ENCODE data around the gene SOD2. TPM values are rescaled to one million over a fixed set of nuclear protein-coding genes. Genes with fewer than 3 reads are reported as not detected.
A peak's percentile ranks its signal among the peaks of the same experiment; 100 is the strongest.

The SOD2 gene
- polyA plus RNA-seq, 1 donor from 2014 or later = 137 TPM

DNA sequence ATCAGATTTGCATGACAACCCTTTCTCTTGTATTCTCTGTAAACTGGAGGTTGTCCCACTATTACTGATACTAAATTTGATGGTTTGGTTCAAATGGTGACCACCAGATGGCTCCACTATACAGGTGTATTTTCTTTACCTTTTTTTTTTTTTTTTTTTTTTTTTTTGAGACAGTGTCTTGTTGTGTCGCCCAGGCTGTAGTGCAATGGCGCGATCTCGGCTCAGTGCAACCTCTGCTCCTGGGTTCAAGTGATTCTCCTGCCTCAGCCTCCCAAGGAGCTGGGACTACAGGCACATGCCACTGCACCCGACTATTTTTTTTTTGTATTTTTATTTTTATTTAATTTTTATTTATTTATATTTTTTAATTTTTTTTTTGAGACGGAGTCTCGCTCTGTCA is 27.7 kb upstream of the SOD2 start:
- Histone ChIP-seq H3K36me3 (ENCODE audit: insufficient read depth, low read length) (no peaks in the 10 kb centered on the region), H3K9ac (ENCODE audit: low read length) (no peak overlapping the region), H3K9me2 (ENCODE audit: insufficient read depth, low read length) (no peaks in the 10 kb centered on the region), H3K27me3 (ENCODE audit: insufficient read depth, low read depth, low read length) (no peaks in the 10 kb centered on the region), H3F3A (ENCODE audit: insufficient read depth, low read length, poor library complexity, severe bottlenecking) (peaks cover under 1% of the 10 kb centered on the region), H2AFZ (ENCODE audit: low read depth, low read length) (no peak overlapping the region), H4K20me1 (ENCODE audit: insufficient read depth) (no peaks in the 10 kb centered on the region), H3K4me2 (ENCODE audit: low read length) (no peak overlapping the region), H3K4me3 (ENCODE audit: low read length) (no peak overlapping the region), H3K27ac (ENCODE audit: low read length) (no peak overlapping the region), H3K79me2 (replicated peaks; ENCODE audit: insufficient read depth, low read length) (peaks cover 30% of the 10 kb centered on the region), H3K9me3 (ENCODE audit: low read length) (no peaks in the 10 kb centered on the region)
- TF ChIP-seq SMC3 (conservative IDR thresholded peaks at IDR 0.05; ENCODE audit: poor library complexity) = no peak
- no peak for TF ChIP-seq TAF1 (IDR thresholded peaks at IDR 0.05; ENCODE audit: low read depth)
- peak; percentile 52 for TF ChIP-seq CTCF (IDR thresholded peaks at IDR 0.05; ENCODE audit: poor library complexity, severe bottlenecking)
- TF ChIP-seq RAD21 (conservative IDR thresholded peaks at IDR 0.05) = peak; percentile 14
- no peak for TF ChIP-seq POLR2AphosphoS5 (IDR thresholded peaks at IDR 0.05)
- no peak for TF ChIP-seq MXI1 (conservative IDR thresholded peaks at IDR 0.05; ENCODE audit: poor library complexity, severe bottlenecking)
- TF ChIP-seq, protein P1, sequence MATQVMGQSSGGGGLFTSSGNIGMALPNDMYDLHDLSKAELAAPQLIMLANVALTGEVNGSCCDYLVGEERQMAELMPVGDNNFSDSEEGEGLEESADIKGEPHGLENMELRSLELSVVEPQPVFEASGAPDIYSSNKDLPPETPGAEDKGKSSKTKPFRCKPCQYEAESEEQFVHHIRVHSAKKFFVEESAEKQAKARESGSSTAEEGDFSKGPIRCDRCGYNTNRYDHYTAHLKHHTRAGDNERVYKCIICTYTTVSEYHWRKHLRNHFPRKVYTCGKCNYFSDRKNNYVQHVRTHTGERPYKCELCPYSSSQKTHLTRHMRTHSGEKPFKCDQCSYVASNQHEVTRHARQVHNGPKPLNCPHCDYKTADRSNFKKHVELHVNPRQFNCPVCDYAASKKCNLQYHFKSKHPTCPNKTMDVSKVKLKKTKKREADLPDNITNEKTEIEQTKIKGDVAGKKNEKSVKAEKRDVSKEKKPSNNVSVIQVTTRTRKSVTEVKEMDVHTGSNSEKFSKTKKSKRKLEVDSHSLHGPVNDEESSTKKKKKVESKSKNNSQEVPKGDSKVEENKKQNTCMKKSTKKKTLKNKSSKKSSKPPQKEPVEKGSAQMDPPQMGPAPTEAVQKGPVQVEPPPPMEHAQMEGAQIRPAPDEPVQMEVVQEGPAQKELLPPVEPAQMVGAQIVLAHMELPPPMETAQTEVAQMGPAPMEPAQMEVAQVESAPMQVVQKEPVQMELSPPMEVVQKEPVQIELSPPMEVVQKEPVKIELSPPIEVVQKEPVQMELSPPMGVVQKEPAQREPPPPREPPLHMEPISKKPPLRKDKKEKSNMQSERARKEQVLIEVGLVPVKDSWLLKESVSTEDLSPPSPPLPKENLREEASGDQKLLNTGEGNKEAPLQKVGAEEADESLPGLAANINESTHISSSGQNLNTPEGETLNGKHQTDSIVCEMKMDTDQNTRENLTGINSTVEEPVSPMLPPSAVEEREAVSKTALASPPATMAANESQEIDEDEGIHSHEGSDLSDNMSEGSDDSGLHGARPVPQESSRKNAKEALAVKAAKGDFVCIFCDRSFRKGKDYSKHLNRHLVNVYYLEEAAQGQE (IDR thresholded peaks at IDR 0.05; ENCODE audit: borderline replicate concordance) = no peak

GRCh38 chr6:159719287-159719686 is 26.2 kb upstream of the SOD2 start:
- no peak overlapping the region for H2AFZ ChIP-seq (ENCODE audit: low read depth, low read length)
- H3F3A ChIP-seq (ENCODE audit: insufficient read depth, low read length, poor library complexity, severe bottlenecking) = no peaks in the 10 kb centered on the region
- H3K9me3 ChIP-seq (ENCODE audit: low read length) = no peaks in the 10 kb centered on the region
- H3K9me2 ChIP-seq (ENCODE audit: insufficient read depth, low read length) = no peaks in the 10 kb centered on the region
- no peak overlapping the region for H3K27ac ChIP-seq (ENCODE audit: low read length)
- H3K27me3 ChIP-seq (ENCODE audit: insufficient read depth, low read depth, low read length) = no peaks in the 10 kb centered on the region
- no peak overlapping the region for H3K4me3 ChIP-seq (ENCODE audit: low read length)
- H3K36me3 ChIP-seq (ENCODE audit: insufficient read depth, low read length) = no peaks in the 10 kb centered on the region
- no peaks in the 10 kb centered on the region for H4K20me1 ChIP-seq (ENCODE audit: insufficient read depth)
- no peak overlapping the region for H3K4me2 ChIP-seq (ENCODE audit: low read length)
- TF ChIP-seq, protein P1 (IDR thresholded peaks at IDR 0.05; ENCODE audit: borderline replicate concordance) = no peak
- TF ChIP-seq CTCF (IDR thresholded peaks at IDR 0.05; ENCODE audit: poor library complexity, severe bottlenecking) (no peak), RAD21 (conservative IDR thresholded peaks at IDR 0.05) (no peak)
- H3K79me2 ChIP-seq (replicated peaks; ENCODE audit: insufficient read depth, low read length) = peaks cover 17% of the 10 kb centered on the region
- no peak overlapping the region for H3K9ac ChIP-seq (ENCODE audit: low read length)

All from neural cell (in vitro differentiated cells).